Left ventricle myocardium inferior (tissue), 1 donor: Measurements from ENCODE around the gene CDV3. TPM values are rescaled to one million over a fixed set of nuclear protein-coding genes. Genes with fewer than 3 reads are reported as not detected.
"Not testable (repeated sequence)": the region's sequence is repeated elsewhere in the genome, so short reads cannot be mapped to it uniquely, and the experiment has no call there.

Source experiments
- DNase-seq: peaks from one replicate; pipeline ENCODE4 v3.0.0-alpha.2; 2020
- H3K27ac ChIP-seq: fragments of 200-600 bp; replicated peaks from 2 replicates; pipeline ENCODE4 v1.8.0; 2021
- H3K27me3 ChIP-seq: fragments of 200-600 bp; 2 replicates; pipeline ENCODE4 v1.8.0; 2021; ENCODE audit warnings: low read depth
- H3K36me3 ChIP-seq: fragments of 200-600 bp; 2 replicates; pipeline ENCODE4 v1.8.0; 2021
- H3K4me1 ChIP-seq: fragments of 200-600 bp; 2 replicates; pipeline ENCODE4 v1.8.0; 2021
- H3K4me3 ChIP-seq: fragments of 200-600 bp; 2 replicates; pipeline ENCODE4 v1.8.0; 2021; ENCODE audit warnings: mild to moderate bottlenecking, moderate library complexity
- H3K9me3 ChIP-seq: fragments of 200-600 bp; replicated peaks from 2 replicates; pipeline ENCODE4 v1.8.0; 2021
- CTCF ChIP-seq: fragments of 200-600 bp; IDR thresholded peaks from 2 replicates; pipeline ENCODE4 v1.8.0; 2021; ENCODE audit warnings: antibody characterized with exemption, mild to moderate bottlenecking, borderline replicate concordance
- intact Hi-C: fragments of 100-400 bp; cut with micrococcal nuclease; formaldehyde crosslinking; loops from one replicate; pipeline ENCODE4 v1.11.0; 2022
- long read RNA-seq: library from polyadenylated mRNA; unstranded; transcript quantifications from one replicate; pipeline ENCODE4 v2.0.0, GENCODE V29; 2021
- total RNA-seq: library from RNA; stranded (reverse); fragmentation: NEBNext Ultra II Directional; extraction: Animal tissue kit (Norgen Biotek cat#: 25700); gene quantifications from one replicate; pipeline ENCODE4 v1.2.1, GENCODE V29; 2021
- donor health status: DM: no; HTN: yes; CAD: no; lungs with severe emphysema.

CDV3 gene
- 134 TPM for total RNA-seq
- long read RNA-seq, transcript CDV3-201 (5 exons, 3,307 nt): minor isoform, 34 of 188 reads
- long read RNA-seq, transcript CDV3-203 (5 exons, 955 nt): major isoform, 74 of 188 reads
- long read RNA-seq, partial matches to known transcripts: 2 of 188 reads
- long read RNA-seq, other reads (novel, unspliced or antisense): 78 of 188 reads

GRCh38 chr3:133573629-133574194, at the start of gene CDV3:
CDV3 (plus strand) TSS chr3:133573686; CDS start chr3:133574045, 359 bp downstream.
- DNase-seq: no peak
- peaks cover 73% of the 10 kb centered on the region for H3K4me1 ChIP-seq
- H3K27ac ChIP-seq: peak within 1 kb of the TSS; percentile 98
- H3K27me3 ChIP-seq: no peaks in the 10 kb centered on the region
- H3K9me3 ChIP-seq: no peaks in the 10 kb centered on the region
- intact Hi-C loops: loop anchor here (10.0 kb wide), 1 partner anchor 849 kb away; the partner anchor contains the start of gene NPHP3
- TF ChIP-seq CTCF: no peak
- H3K4me3 ChIP-seq: peak within 1 kb of the TSS; percentile 89
- H3K36me3 ChIP-seq: peaks cover 36% of the 10 kb centered on the region

- H3K27ac ChIP-seq, H3K4me1 ChIP-seq, H3K9me3 ChIP-seq, H3K27me3 ChIP-seq, H3K36me3 ChIP-seq, H3K4me3 ChIP-seq, intact Hi-C loops, DNase-seq: not testable (repeated sequence)
These were observed 49.7 kb upstream of the CDV3 start for GRCh38 chr3:133523758-133524157.

GRCh38 chr3:133525435-133525834, 48.1 kb upstream of the CDV3 start:
- H3K27ac ChIP-seq: no peak overlapping the region
- intact Hi-C loops: no loop called here
- TF ChIP-seq CTCF: no peak

GRCh38 chr3:133527081-133527715, 46.3 kb upstream of the CDV3 start:
- Histone ChIP-seq H3K9me3 (peaks cover 6% of the 10 kb centered on the region), H3K4me3 (no peak overlapping the region), H3K36me3 (no peaks in the 10 kb centered on the region), H3K27me3 (no peaks in the 10 kb centered on the region), H3K4me1 (no peaks in the 10 kb centered on the region), H3K27ac (no peak overlapping the region)
- intact Hi-C loops: no loop called here
- no peak for DNase-seq
- TF ChIP-seq CTCF: no peak

More at GRCh38 chr3:133525435-133525834, 48.1 kb upstream of the CDV3 start:
- no peaks in the 10 kb centered on the region for H3K4me1 ChIP-seq
- no peak overlapping the region for H3K4me3 ChIP-seq
- no peak for DNase-seq
- no peaks in the 10 kb centered on the region for H3K36me3 ChIP-seq
- no peaks in the 10 kb centered on the region for H3K27me3 ChIP-seq
- peaks cover 6% of the 10 kb centered on the region for H3K9me3 ChIP-seq

GRCh38 chr3:133529809-133530208, 43.7 kb upstream of the CDV3 start:
- no peak overlapping the region for H3K4me3 ChIP-seq
- no peaks in the 10 kb centered on the region for H3K4me1 ChIP-seq
- no peak overlapping the region for H3K27ac ChIP-seq
- H3K27me3 ChIP-seq: no peaks in the 10 kb centered on the region
- TF ChIP-seq CTCF: no peak
- H3K36me3 ChIP-seq: no peaks in the 10 kb centered on the region
- DNase-seq: no peak
- intact Hi-C loops: no loop called here
- peaks cover 6% of the 10 kb centered on the region for H3K9me3 ChIP-seq

GRCh38 chr3:133531981-133532380, 41.5 kb upstream of the CDV3 start:
- intact Hi-C loops: no loop called here
- no peak for TF ChIP-seq CTCF

More at GRCh38 chr3:133531981-133532380, 41.5 kb upstream of the CDV3 start:
- Histone ChIP-seq H3K9me3 (peaks cover 6% of the 10 kb centered on the region), H3K36me3 (no peaks in the 10 kb centered on the region), H3K4me1 (peaks cover 14% of the 10 kb centered on the region), H3K4me3 (no peak overlapping the region), H3K27me3 (no peaks in the 10 kb centered on the region), H3K27ac (no peak overlapping the region)
- no peak for DNase-seq
